ENCODE data around the gene CLEC2B.

Gene CLEC2B

GRCh38 chr12:9829982-9830381 is 39.2 kb downstream of the CLEC2B start:
- Histone ChIP-seq H3K4me3 (ENCODE audit: low read depth, low read length) (no peak overlapping the region), H3K9me3 (ENCODE audit: severe bottlenecking) (no peaks in the 10 kb centered on the region), H3K36me3 (no peaks in the 10 kb centered on the region), H3K27ac (no peak overlapping the region), H3K27me3 (ENCODE audit: insufficient read depth, low read depth, severe bottlenecking) (no peaks in the 10 kb centered on the region)
- no peak for DNase-seq
- no peak for TF ChIP-seq CTCF (IDR thresholded peaks at IDR 0.05; ENCODE audit: low read depth, low read length)

- Histone ChIP-seq H3K4me3 (ENCODE audit: low read depth, low read length) (no peak overlapping the region), H3K27me3 (ENCODE audit: insufficient read depth, low read depth, severe bottlenecking) (no peaks in the 10 kb centered on the region), H3K9me3 (ENCODE audit: severe bottlenecking) (no peaks in the 10 kb centered on the region), H3K36me3 (no peaks in the 10 kb centered on the region), H3K27ac (no peak overlapping the region)
- DNase-seq = no peak
- no peak for TF ChIP-seq CTCF (IDR thresholded peaks at IDR 0.05; ENCODE audit: low read depth, low read length)
Measured at GRCh38 chr12:9829483-9829882, 39.7 kb downstream of the CLEC2B start.

GRCh38 chr12:9827209-9827888 is 41.8 kb downstream of the CLEC2B start, which contains the start of gene KLRF1:
KLRF1 (plus strand) TSS chr12:9827481; CDS start chr12:9827545, 64 bp downstream.
- no peak for DNase-seq
- TF ChIP-seq CTCF (IDR thresholded peaks at IDR 0.05; ENCODE audit: low read depth, low read length) = no peak
- H3K27ac ChIP-seq = no peak within 1 kb of the TSS
- no peaks in the 10 kb centered on the region for H3K27me3 ChIP-seq (ENCODE audit: insufficient read depth, low read depth, severe bottlenecking)
- H3K4me3 ChIP-seq (ENCODE audit: low read depth, low read length) = no peak within 1 kb of the TSS
- no peaks in the 10 kb centered on the region for H3K9me3 ChIP-seq (ENCODE audit: severe bottlenecking)
- no peaks in the 10 kb centered on the region for H3K36me3 ChIP-seq

- Histone ChIP-seq H3K27me3 (ENCODE audit: insufficient read depth, low read depth, severe bottlenecking) (no peaks in the 10 kb centered on the region), H3K4me3 (ENCODE audit: low read depth, low read length) (no peak overlapping the region), H3K27ac (no peak overlapping the region), H3K36me3 (no peaks in the 10 kb centered on the region), H3K9me3 (ENCODE audit: severe bottlenecking) (no peaks in the 10 kb centered on the region)
- no peak for DNase-seq
- no peak for TF ChIP-seq CTCF (IDR thresholded peaks at IDR 0.05; ENCODE audit: low read depth, low read length)
Measured at GRCh38 chr12:9820281-9820930, 48.7 kb downstream of the CLEC2B start.

- peak overlapping the region; percentile 40 for H3K4me3 ChIP-seq (ENCODE audit: low read depth, low read length)
- H3K9me3 ChIP-seq (ENCODE audit: severe bottlenecking) = no peaks in the 10 kb centered on the region
- H3K27ac ChIP-seq = no peak overlapping the region
- DNase-seq = peak; percentile 87
- no peaks in the 10 kb centered on the region for H3K36me3 ChIP-seq
- H3K27me3 ChIP-seq (ENCODE audit: insufficient read depth, low read depth, severe bottlenecking) = no peaks in the 10 kb centered on the region
- TF ChIP-seq CTCF (IDR thresholded peaks at IDR 0.05; ENCODE audit: low read depth, low read length) = peak; percentile 98
Measured at GRCh38 chr12:9813821-9814798, 55.0 kb downstream of the CLEC2B start.
